ENCODE data around the gene ESRRA. TPM values are rescaled to one million over a fixed set of nuclear protein-coding genes. Genes with fewer than 3 reads are reported as not detected.

Gene ESRRA
- total RNA-seq, 1 donor: 19.9 TPM

DNA sequence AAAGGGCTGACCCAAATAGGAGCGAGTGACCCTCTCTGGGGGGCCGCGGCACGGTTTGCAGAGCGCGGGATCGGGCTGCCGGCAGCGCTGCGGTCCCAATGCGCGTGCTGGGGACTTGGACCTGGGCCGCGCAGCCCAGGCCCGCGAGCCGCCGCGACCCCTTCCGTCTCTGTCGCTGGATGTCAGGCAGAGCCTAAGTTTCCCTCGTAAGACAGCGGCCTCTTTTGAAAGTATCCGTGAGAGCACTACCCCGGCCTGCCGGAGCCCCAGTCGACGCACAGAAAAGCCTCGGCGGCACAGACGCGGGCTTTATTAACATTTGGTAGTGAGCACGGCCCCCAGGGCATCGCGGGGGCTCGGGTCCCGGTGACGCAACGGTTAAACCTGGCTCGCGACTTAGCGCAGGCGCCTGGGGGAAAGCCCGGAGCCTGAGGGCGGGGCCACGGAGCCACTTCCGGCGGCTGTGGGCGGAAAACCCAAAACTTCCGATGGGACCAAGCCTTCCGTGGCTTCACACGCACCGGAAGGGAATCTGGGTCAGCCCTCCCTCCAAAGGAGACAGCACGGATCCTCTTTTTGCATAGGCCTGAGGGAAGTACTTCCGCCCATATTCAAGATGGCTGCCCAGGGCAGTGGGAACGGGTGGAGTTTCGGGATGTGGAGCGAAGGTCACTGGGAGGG is 35.6 kb upstream of the ESRRA start:
- DNase-seq (ENCODE audit: low read depth in 2 of 3, low spot score in 2 of 3): peak; percentile 91 to 98 (median 97)

DNA sequence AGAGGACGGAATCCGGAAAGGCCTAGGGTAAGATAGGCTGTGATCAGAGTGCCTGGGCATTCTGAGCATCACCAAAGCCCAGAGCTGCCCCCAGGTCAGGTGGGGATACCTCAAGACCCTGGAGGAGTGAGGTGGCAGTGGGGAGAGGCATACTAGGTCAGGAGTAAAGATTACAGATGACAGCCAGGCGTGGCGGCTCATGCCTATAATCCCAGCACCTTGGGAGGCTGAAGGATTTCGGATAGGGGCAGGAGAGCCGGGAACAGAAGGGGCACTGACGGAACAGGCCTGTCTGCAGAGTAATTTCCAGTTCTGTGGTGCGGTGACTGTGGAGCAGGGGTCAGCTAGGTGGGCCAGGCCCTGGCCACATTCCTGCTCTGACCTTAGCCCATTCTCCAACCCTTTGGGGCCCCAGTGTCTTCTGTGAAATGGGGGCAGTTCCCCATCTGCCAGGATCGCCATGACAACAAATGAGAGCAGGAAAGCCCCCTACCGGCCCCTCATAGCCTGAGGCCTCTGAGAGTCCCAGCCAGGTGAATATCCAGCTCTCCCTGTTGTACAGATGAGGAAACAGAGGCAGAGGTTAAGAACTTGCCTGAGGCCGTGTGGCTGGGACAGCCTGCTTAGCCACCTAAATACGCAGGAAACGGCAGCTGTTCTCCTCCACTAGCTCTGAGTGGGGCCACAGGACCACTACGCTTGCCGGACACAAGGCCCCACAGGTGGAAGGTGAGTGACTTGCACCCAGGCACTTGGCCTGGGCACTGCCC is 30.1 kb upstream of the ESRRA start:
- DNase-seq (ENCODE audit: low read depth in 2 of 3, low spot score in 2 of 3): no peak

DNA sequence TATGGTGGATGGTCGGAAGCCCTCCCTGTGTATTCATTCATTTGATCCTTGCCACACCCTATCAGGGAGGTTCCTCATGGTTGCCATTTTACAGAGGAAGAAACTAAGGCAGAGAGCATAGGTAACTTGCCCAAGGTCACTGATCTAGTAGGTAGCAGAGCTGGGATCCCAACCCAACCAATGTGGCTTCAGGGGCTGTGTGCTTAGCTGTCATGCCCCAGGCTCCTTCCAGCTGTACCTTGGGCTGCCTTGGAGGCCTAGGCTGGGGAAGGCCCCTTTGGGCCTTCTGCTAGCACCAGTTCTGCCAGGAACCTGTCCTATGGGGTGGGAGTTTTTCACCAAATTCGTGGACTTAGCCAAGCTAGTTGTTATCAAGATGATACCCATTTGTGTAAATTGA is 29.5 kb upstream of the ESRRA start:
- no peak for DNase-seq (ENCODE audit: low read depth in 2 of 3, low spot score in 2 of 3)

DNA sequence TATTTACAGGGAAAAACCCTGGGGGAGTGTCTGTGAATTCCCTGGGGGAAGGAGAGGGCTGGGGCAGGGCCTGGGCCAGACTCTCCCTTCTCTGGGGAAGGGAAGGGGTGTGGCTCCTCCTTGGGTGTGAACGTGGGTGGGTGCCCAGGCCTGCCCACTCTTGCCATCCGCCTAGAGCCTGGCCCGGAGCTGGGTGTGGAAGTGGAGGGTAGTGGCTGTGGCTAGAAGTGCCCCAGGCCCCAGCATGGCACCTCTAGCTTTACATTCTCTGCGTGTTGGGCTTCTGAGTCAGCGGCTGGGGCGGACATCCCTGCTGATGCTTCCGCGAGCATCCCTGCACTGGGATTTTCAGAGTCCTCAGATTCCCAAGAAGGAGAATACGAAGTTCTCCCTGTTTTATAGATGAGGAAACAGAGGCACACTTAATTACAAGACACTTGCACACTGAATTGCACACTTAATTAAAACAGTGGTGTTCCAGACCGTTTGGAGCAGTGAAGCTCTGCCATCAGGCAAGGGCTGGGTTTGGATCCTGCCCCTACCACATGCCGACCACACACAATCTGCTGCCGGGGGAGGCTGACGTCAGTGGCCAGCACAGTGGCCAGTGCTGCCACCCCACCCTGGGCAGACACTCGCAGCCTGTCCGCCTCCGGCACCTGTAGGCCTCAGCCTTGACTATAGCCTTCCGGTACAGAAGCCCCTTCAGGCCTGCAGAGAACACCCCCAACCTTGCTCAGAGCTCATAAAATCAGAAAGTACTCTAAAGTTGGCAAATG is 28.5 kb upstream of the ESRRA start:
- DNase-seq (ENCODE audit: low read depth in 2 of 3, low spot score in 2 of 3): no peak

DNA sequence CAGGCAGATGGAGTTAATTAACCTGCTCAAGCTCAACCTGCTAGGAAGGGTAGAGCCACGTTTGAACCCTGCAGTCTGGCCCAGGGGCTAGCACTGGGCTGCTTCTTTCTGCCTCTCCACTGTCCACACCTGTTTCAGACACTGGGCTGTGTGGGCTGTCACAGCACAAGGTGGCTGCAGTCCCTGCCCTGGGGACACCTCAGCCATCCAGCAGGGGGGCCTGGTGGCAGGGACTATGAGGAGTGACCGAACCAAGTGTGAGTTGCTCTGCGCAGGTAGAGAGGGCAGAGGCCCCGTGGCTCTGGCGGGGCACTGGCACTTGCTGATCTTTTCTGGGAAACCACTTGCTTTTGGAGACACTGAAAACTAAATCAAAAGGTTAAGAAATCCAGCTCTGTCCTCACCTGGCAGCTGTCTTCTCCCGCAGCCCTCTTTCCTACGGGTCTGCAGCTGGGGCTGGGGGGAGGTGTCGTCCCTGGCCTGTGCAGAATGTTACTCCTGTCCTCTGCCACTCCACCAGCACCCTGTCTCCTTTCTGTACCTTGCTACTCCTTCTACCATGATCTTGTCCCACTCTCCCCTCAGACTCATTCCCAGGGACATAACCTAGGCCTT is 26.6 kb upstream of the ESRRA start:
- DNase-seq (ENCODE audit: low read depth in 2 of 3, low spot score in 2 of 3): no peak

DNA sequence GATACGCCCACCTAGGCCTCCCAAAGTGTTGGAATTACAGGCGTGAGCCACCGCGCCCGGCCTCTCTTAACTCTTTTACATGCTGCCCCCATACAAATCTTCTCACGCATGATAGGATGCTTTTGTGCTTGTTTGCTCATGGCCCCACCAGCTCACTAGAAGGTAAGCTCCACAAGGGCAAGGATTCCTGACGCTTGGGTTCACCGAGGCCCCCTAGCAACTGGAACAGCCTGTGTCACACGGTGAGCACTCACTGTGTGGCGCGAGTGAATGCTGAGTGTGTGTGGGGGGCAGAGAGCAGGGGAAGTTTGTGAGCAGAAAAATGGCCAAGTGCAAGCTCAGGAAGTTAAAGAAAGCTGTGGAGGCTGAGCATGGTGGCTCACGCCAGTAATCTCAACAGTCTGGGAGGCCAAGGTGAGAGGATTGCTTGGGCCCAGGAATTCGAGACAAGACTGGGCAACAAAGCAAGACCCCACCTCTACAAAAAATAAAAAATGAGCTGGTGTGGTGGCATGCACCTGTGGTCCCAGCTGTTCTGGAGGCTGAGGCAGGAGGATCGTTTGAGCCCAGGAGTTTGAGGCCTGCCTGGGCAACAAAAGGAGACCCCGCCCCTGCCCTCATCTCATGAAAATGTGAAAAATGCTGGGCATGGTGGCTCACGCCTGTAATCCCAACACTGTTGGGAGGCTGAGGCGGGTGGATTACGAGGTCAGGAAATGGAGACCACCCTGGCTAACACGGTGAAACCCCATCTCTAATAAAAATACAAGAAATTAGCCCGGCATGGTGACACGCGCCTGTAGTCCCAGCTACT is 23.2 kb upstream of the ESRRA start:
- no peak for DNase-seq (ENCODE audit: low read depth in 2 of 3, low spot score in 2 of 3)

DNA sequence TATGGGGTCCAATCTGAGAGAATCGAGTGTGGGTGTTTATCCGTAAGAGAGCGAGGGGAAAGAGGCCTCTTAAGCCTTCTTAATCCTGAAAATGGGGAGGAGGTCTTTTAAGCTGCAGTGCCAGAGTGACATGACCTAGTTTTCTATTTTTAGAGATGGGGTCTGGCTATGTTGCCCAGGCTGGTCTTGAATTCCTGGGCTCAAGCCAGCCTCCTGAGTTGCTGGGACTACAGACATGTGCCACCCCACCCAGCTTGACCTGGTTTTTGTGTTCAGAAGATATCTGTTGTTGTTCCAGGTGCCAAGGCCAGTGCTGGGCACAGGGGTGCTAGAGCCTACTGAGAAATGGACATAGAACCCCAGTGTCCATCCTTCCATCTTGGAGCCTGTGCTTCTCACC is 22.2 kb upstream of the ESRRA start:
- no peak for DNase-seq (ENCODE audit: low read depth in 2 of 3, low spot score in 2 of 3)

DNA sequence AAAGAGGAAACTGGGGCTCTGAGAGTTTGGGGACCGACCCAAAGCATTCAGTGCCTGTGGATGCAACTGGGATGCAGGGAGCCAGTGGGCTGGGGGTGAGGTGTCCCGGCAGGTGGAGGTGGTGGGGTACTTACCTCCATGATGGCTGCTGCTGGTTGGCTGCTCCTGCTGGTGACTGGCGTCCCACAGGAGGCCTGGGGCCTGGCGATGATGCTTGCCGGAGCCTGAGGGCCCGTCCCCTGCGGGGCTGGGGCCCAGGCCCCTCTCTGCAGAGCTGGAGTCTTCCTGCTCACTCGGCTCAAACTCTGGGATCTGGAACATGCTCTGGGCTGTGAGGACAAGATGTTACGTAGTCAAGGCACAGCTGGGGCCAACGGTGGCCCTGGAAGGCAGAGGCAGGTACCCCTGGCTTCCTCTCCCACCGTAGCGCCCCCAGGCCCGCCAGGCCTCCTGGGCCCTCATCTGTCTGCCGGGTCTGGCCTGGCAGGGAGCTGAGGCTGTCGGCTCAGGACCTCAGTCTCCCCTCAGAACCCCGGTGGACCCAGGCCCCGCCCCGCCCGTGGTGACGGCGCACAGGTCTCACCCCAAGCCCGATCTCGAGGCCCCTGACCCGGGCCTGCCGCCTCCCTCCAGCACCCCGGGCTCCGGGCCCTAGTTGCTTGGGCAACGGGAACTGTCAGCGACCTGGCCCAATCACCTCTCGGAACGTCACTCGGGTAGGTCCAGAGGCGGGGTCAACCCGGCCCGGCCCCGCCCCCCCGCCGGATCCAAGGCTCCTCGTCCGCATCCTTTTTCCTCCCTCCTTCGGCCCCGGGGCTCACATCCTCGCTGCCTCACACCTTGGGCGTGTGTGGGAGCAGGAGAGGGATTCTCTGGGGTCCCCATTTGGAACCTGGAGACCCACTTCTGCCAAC is 21.0 kb upstream of the ESRRA start, which contains the start of gene BAD:
TSS of gene BAD (minus strand) at position 618 of the 914 bp plus-strand sequence. CDS start at position 321, 297 bp downstream.
- DNase-seq (ENCODE audit: low read depth in 2 of 3, low spot score in 2 of 3): peak; percentile 72 to 93 (median 88)

DNA sequence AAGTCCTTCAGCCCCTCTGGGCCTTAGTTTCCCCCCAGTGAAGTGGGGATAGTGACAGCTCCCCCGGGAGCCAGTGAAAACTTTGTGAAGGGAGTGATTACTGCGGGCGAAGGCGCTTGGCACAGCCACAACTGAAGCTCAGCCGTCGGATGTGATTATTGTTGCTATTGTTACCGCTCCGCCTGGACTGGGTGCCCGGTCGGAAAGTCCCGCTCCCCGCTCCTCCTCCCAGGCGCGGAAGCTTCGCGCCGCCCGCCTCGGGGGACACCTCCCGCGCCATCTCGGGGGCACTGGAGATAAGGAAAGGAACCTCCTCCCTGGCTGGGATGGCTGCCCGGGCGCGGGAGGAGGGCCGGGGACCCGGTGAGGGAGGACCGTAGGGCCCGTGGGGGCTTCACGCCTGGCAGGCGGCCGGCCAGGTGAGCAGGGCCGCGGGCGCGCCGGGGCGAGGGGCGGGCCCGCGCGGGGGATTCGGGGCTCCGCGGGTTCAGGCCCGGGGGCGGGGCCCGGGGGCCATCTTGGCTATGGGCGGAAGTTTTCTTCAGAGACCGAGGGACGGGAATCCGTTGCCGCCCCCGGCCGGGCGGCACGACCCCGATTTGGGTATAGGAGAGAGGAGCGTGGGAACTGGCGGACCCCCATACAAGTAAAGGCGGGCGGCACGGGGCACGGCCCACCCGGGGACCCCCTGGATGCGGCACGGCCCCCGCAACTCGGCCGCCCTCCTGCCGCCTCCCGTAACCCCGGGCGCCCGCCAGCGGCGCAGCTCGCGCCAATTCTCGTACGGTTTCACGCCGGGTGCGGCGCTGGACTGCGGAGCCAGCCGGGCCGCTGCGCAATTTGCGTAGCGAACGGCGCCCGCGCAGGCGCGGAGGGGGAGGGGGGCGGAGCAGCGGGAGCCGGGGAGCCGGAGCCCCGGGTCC is 20.1 kb upstream of the ESRRA start, which contains the start of gene GPR137:
TSS of gene GPR137 (plus strand) at position 887 of the 923 bp plus-strand sequence. CDS start 677 bp downstream, outside the sequence.
- DNase-seq (ENCODE audit: low read depth in 2 of 3, low spot score in 2 of 3): peak; percentile 89 to 92 (median 90)

DNA sequence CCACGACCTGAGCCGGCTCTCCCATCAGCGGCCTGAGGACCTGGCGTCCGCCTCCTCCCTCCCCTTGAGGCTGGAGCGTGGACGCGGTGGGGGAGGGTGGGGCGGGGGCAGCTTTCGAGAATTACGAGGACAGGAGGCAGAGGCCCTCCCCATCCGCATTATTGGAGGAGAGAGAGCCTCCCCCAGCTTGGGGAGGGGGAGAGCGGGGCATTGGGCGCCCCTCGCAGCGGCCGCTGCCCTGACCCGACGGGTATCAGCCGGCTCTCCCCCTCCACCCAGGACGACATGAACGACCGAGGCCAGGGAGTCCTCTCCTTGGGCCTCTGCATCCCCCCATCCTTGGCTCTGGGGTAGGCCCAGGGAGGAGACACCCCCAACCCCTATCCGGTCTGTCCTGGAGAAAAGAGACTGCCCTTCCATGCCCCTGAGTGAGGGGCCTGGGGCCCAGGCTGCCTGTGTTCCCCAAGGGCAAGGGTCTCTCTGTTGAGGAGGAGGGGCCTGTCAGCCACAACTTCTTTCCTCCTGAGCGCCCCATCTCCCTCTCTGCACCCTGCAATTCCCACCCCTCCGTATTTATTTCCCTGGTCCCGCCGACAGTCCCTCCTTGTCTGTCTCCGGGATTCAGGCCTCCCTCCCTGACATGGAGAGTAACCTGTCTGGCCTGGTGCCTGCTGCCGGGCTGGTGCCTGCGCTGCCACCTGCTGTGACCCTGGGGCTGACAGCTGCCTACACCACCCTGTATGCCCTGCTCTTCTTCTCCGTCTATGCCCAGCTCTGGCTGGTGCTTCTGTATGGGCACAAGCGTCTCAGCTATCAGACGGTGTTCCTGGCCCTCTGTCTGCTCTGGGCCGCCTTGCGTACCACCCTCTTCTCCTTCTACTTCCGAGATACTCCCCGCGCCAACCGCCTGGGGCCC is 19.2 kb upstream of the ESRRA start:
- peak in 2 of 3 donors; percentile 45 to 50 for DNase-seq (ENCODE audit: low read depth in 2 of 3, low spot score in 2 of 3)

DNA sequence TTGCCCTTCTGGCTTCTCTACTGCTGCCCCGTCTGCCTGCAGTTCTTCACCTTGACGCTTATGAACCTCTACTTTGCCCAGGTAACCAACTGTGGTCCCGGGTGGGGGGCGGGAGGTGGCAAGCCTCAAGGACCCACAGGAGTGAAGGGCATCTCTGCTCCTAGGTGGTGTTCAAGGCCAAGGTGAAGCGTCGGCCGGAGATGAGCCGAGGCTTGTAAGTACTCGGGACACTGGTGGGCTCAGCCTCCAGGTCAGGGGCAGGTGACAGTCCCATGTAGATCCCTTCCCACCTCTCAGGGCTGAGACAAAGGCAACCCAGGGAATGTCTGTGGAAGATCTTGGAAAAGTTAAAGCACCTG is 18.5 kb upstream of the ESRRA start:
- DNase-seq (ENCODE audit: low read depth in 2 of 3, low spot score in 2 of 3): no peak

DNA sequence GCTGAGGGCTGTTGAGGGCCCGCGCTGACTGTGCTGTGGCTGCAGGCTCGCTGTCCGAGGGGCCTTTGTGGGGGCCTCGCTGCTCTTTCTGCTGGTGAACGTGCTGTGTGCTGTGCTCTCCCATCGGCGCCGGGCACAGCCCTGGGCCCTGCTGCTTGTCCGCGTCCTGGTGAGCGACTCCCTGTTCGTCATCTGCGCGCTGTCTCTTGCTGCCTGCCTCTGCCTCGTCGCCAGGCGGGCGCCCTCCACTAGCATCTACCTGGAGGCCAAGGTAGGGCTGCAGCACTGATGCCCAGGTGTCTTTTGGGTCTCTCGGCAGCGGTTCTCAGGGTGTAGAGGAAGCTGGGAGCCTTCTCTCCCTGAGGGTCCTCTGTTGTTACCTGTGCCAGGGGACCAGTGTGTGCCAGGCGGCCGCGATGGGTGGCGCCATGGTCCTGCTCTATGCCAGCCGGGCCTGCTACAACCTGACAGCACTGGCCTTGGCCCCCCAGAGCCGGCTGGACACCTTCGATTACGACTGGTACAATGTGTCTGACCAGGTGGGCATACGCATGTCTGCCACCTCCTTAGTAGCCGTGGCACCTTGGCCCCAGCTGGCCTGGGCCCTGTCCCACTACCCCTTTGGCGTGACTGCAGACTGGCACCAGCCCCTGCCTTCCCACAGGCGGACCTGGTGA is 17.5 kb upstream of the ESRRA start:
- no peak for DNase-seq (ENCODE audit: low read depth in 2 of 3, low spot score in 2 of 3)

DNA sequence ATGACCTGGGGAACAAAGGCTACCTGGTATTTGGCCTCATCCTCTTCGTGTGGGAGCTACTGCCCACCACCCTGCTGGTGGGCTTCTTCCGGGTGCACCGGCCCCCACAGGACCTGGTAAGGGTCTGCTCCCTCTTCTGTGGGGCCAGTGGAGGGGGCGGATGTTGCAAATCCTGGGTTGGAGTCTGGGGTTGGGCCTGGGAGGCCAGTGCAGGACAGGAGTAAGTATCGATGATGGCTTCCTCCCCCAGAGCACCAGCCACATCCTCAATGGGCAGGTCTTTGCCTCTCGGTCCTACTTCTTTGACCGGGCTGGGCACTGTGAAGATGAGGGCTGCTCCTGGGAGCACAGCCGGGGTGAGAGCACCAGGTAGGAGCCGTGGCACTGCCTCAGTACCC is 17.0 kb upstream of the ESRRA start:
- DNase-seq (ENCODE audit: low read depth in 2 of 3, low spot score in 2 of 3): no peak

DNA sequence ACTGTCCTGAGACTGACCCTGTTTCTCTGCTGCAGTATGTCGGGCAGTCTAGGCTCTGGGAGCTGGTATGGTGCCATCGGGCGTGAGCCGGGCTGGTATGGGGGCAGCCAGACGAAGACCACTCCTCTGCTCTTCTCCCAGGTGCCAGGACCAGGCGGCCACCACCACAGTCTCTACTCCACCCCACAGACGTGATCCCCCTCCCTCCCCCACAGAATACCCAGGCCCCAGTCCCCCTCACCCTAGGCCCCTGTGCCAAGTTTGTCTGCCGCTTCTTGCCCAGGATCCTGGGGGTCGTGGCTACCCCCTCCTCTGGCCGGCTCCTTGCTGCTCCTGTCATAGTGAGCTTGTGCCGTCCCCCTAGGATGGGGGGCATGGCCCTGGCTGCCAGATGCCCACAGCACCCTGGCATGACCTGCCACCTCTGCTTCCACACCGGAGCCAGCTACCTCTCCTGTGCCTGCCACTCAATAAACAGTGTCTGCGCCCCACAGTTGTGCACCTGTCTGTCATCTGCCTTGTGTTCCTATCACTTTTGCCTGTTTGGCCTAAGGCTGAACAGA is 16.2 kb upstream of the ESRRA start:
- DNase-seq (ENCODE audit: low read depth in 2 of 3, low spot score in 2 of 3): no peak

DNA sequence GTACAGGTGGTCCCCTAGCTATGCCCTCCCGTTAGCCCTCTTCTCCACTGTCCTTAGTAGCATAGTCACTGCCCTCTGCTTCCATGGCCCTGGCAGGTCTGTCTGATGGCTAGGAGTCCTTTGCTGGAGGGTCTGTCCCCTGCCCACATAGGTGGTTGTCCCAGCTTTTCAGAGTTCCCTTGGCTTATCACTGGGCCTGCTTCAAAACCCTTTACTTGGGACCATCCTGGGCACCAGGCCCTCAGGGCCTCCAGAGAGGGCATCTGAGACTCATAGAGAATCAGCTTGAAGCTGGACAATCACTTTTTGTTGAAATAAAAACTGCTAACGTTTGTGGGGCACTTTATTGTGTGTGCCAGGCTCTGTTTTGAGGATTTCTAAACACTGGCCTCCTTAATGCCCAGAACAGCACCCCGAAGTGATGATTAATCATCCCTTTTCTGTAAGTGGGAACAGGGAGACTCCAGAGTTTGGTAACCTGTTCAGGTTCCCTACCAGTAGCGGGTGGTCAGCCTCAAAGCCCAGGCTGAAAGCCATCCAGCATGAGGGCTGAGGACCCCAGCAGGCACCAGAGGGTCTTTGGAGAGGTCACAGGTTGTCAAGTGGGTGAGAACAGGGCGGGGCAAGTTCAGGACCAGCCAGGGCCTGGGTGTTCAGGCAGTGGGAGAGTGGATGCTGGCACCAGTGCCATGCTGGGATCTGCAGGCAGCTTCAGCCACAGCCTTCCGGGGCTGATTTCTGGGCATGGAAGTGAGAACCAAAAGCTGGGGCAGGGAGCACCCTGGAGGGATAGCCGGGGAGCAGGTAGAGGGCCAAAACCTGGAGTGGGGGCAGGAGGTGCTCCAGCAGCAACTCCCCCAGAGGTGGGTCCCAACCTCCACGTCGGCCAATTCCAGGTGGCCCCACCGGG is 14.7 kb upstream of the ESRRA start:
- DNase-seq (ENCODE audit: low read depth in 2 of 3, low spot score in 2 of 3): no peak
